B cell (primary cell): ENCODE measurements around the gene CTDSP2.

Experiments
- CTCF ChIP-seq: fragments of 200-600 bp; IDR thresholded peaks from one replicate; pipeline ENCODE4 v1.8.0; 2022; ENCODE audit warnings: antibody characterized with exemption, mild to moderate bottlenecking
- EZH2 ChIP-seq: IDR thresholded peaks from 2 replicates; pipeline ENCODE4 v1.6.1; 2012; ENCODE audit warnings: borderline replicate concordance, low read depth, mild to moderate bottlenecking, moderate library complexity, low read length; ENCODE audit not compliant: insufficient read depth, poor library complexity, severe bottlenecking

DNA sequence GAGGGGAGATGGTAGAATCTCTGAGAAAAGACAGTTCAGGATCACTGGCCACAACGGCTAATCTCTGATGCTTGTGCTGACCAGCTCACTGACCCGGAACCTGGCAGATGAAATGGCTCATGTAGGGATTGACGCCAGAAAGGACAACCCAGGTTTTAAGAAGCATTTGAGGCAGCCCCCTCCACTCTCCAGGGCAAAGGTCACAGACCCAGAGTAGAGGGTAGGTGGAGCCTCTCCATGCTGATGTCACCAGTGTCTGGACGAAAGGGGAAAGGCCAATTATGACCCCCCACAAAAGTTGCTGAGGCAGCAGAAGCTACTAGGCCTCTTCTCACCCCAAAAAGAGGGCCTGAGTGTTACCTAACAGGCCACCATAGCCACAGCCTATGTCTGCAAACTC lies 75.8 kb downstream of the CTDSP2 start:
- TF ChIP-seq CTCF (no peak), EZH2 (no peak)
